ENCODE data around the gene A1BG. TPM values are rescaled to one million over a fixed set of nuclear protein-coding genes. Genes with fewer than 3 reads are reported as not detected.
A peak's percentile ranks its signal among the peaks of the same experiment; 100 is the strongest.

The A1BG gene
- total and polyA plus RNA-seq, 2 of the 13 experiments (the other 11 are each of a cell fraction or from before 2014, with no cell fraction given): 14.7 to 41.4 TPM

- TF ChIP-seq ELF1 (CRISPR knock-in tag; IDR thresholded peaks at IDR 0.05) (peak; percentile 51), ZSCAN25 (CRISPR knock-in tag; IDR thresholded peaks at IDR 0.05) (peak; percentile 57; the same call in 1 of the 2 replicates), CBX2 (IDR thresholded peaks at IDR 0.05; ENCODE audit: low read depth, low read length) (no peak), CBX2 (CRISPR knock-in tag; IDR thresholded peaks at IDR 0.05; ENCODE audit: low read depth) (no peak), KMT2A (CRISPR knock-in tag; IDR thresholded peaks at IDR 0.05) (peak; percentile 41), MAF1 (CRISPR knock-in tag; IDR thresholded peaks at IDR 0.05; ENCODE audit: borderline replicate concordance) (no peak), ATF7-NPFF (CRISPR knock-in tag; IDR thresholded peaks at IDR 0.05; ENCODE audit: low read depth) (peak; percentile 60), USF2 (IDR thresholded peaks at IDR 0.05; ENCODE audit: low read depth, low read length) (no peak), USF2 (CRISPR knock-in tag; IDR thresholded peaks at IDR 0.05; ENCODE audit: borderline replicate concordance) (peak; percentile 35; the same call in 1 of the 2 replicates), AHR (CRISPR knock-in tag; IDR thresholded peaks at IDR 0.05) (0 out of 2 replicates have a peak, but pooled peaks have one; percentile 35), YEATS2 (CRISPR knock-in tag; IDR thresholded peaks at IDR 0.05; ENCODE audit: borderline replicate concordance) (no peak; the same call in none of the 2 replicates), KDM5A (IDR thresholded peaks at IDR 0.05; ENCODE audit: borderline replicate concordance, low read length) (no peak; the same call in 1 of the 2 replicates), ZKSCAN8 (CRISPR knock-in tag; IDR thresholded peaks at IDR 0.05; ENCODE audit: borderline replicate concordance) (peak; percentile 68; the same call in 1 of the 2 replicates), ZBTB7A (CRISPR knock-in tag; IDR thresholded peaks at IDR 0.05) (no peak), SPEN (CRISPR knock-in tag; IDR thresholded peaks at IDR 0.05; ENCODE audit: low read depth) (no peak; the same call in 1 of the 2 replicates), CBFB (CRISPR knock-in tag; IDR thresholded peaks at IDR 0.05) (peak; percentile 74), RXRB (CRISPR knock-in tag; IDR thresholded peaks at IDR 0.05; ENCODE audit: borderline replicate concordance) (0 out of 2 replicates have a peak, but pooled peaks have one; percentile 6), GLI4 (CRISPR knock-in tag; IDR thresholded peaks at IDR 0.05; ENCODE audit: borderline replicate concordance) (no peak), SKIL (CRISPR knock-in tag; IDR thresholded peaks at IDR 0.05; ENCODE audit: borderline replicate concordance) (no peak), GFI1 (CRISPR knock-in tag; IDR thresholded peaks at IDR 0.05; ENCODE audit: borderline replicate concordance) (no peak), ASH2L (IDR thresholded peaks at IDR 0.05; ENCODE audit: insufficient read length, low read depth, low read length) (no peak), KDM4B (CRISPR knock-in tag; IDR thresholded peaks at IDR 0.05) (0 out of 2 replicates have a peak, but pooled peaks have one; percentile 3), KAT8 (CRISPR knock-in tag; IDR thresholded peaks at IDR 0.05) (peak; percentile 29; the same call in 1 of the 2 replicates), KMT2B (CRISPR knock-in tag; IDR thresholded peaks at IDR 0.05) (no peak; the same call in 1 of the 2 replicates), ZNF563 (CRISPR knock-in tag; IDR thresholded peaks at IDR 0.05) (no peak), NFE2L1 (CRISPR knock-in tag; IDR thresholded peaks at IDR 0.05; ENCODE audit: borderline replicate concordance) (no peak), SIX4 (CRISPR knock-in tag; IDR thresholded peaks at IDR 0.05) (no peak; the same call in 1 of the 2 replicates)
Measured at GRCh38 chr19:58400916-58401839, 47.9 kb upstream of the A1BG start (continued).
